Measurements from ENCODE around the gene PCDHA13. TPM values are rescaled to one million over a fixed set of nuclear protein-coding genes. Genes with fewer than 3 reads are reported as not detected.
"Not testable (repeated sequence)": the region's sequence is repeated elsewhere in the genome, so short reads cannot be mapped to it uniquely, and the experiment has no call there.

PCDHA13 gene
- total RNA-seq (2014; rRNA removed; shearing (Covaris generic)): not detected in 2 replicates

- peak; percentile 4 for DNase-seq (ENCODE audit: low read depth)
These were observed at the start of gene PCDHA13 for GRCh38 chr5:140881889-140882590. PCDHA13 (plus strand) TSS chr5:140882124; CDS start chr5:140882269, 145 bp downstream.

- DNase-seq (ENCODE audit: low read depth): peak; percentile 62
These were observed 47.9 kb upstream of the PCDHA13 start, which contains the start of gene PCDHA7 for GRCh38 chr5:140833993-140834392. PCDHA7 (plus strand) TSS chr5:140834269; CDS start chr5:140834384, 115 bp downstream.

- DNase-seq (ENCODE audit: low read depth): not testable (repeated sequence)
These were observed 47.4 kb upstream of the PCDHA13 start for GRCh38 chr5:140834439-140835008.

GRCh38 chr5:140835622-140836510, 46.1 kb upstream of the PCDHA13 start:
- no peak for DNase-seq (ENCODE audit: low read depth)

- DNase-seq (ENCODE audit: low read depth): peak; percentile 34
These were observed 40.7 kb upstream of the PCDHA13 start, which contains the start of gene PCDHA8 for GRCh38 chr5:140840978-140841962. PCDHA8 (plus strand) TSS chr5:140841187; CDS start chr5:140841322, 135 bp downstream.

GRCh38 chr5:140842798-140843733, 38.9 kb upstream of the PCDHA13 start:
- no peak for DNase-seq (ENCODE audit: low read depth)

- DNase-seq (ENCODE audit: low read depth): not testable (repeated sequence)
These were observed 33.5 kb upstream of the PCDHA13 start, which contains the start of gene PCDHA9 for GRCh38 chr5:140848139-140849102. PCDHA9 (plus strand) TSS chr5:140848382; CDS start chr5:140848496, 114 bp downstream.

- not testable (repeated sequence) for DNase-seq (ENCODE audit: low read depth)
These were observed 31.9 kb upstream of the PCDHA13 start for GRCh38 chr5:140849831-140850634.

- no peak for DNase-seq (ENCODE audit: low read depth)
These were observed 25.9 kb upstream of the PCDHA13 start, which contains the start of gene PCDHA10 for GRCh38 chr5:140855772-140856674. PCDHA10 (plus strand) TSS chr5:140855897; CDS start chr5:140856049, 152 bp downstream.

- no peak for DNase-seq (ENCODE audit: low read depth)
These were observed 24.5 kb upstream of the PCDHA13 start for GRCh38 chr5:140857177-140857986.

- DNase-seq (ENCODE audit: low read depth): no peak
These were observed 24.0 kb upstream of the PCDHA13 start for GRCh38 chr5:140857987-140858240.

- no peak for DNase-seq (ENCODE audit: low read depth)
These were observed 19.3 kb upstream of the PCDHA13 start for GRCh38 chr5:140862441-140863295.

GRCh38 chr5:140868721-140869554, 13.0 kb upstream of the PCDHA13 start, which contains the start of gene PCDHA11:
PCDHA11 (plus strand) TSS chr5:140868957; CDS start chr5:140869104, 147 bp downstream.
- DNase-seq (ENCODE audit: low read depth): peak; percentile 19

GRCh38 chr5:140869555-140869886, 12.4 kb upstream of the PCDHA13 start:
- no peak for DNase-seq (ENCODE audit: low read depth)

All from RPMI7951 (cell line).